HG02759 (cell line): ENCODE results near the gene CCDC159.
"Not testable (repeated sequence)": the region's sequence is repeated elsewhere in the genome, so short reads cannot be mapped to it uniquely, and the experiment has no call there.

ENCODE experiments used
- ATAC-seq: cut with Tn5 transposase; IDR thresholded peaks from one replicate; pipeline ENCODE4 v1.9.1; 2021; ENCODE audit warnings: mild to moderate bottlenecking, moderate library complexity; ENCODE audit not compliant: unreplicated experiment

Gene CCDC159

DNA sequence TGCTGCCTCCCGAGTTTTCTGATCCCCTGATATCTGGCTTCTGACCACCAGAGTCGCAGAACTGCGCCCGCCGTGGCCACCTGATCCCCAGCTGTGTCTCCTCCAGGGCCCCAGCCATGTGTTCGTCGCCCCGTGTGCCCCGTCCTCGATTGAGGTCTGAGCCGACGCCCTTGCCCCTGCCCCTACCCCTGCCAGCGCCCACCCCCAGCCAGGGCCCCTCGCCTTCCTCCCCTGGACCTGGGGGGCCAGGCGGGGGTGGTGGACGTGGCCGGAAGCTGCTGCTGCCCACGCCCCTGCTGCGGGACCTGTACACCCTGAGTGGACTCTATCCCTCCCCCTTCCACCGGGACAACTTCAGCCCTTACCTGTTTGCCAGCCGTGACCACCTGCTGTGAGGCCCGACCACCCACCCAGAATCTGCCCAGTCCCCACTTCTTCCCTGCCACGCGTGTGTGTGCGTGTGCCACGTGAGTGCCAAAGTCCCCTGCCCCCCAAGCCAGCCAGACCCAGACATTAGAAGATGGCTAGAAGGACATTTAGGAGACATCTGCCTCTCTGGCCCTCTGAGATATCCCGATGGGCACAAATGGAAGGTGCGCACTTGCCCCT is 18.1 kb downstream of the CCDC159 start:
- ATAC-seq: no peak

DNA sequence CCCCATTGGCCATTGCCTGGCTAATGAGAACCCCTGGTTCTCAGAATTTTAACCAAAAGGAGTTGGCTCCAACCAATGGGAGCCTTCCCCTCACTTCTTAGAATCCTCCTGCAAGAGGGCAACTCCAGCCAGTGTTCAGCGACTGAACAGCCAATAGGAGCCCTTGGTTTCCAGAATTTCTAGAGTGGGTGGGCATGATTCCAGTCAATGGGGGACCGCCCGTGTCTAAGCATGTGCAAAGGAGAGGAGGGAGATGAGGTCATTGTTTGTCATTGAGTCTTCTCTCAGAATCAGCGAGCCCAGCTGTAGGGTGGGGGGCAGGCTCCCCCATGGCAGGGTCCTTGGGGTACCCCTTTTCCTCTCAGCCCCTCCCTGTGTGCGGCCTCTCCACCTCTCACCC is 18.6 kb downstream of the CCDC159 start:
- ATAC-seq: no peak

DNA sequence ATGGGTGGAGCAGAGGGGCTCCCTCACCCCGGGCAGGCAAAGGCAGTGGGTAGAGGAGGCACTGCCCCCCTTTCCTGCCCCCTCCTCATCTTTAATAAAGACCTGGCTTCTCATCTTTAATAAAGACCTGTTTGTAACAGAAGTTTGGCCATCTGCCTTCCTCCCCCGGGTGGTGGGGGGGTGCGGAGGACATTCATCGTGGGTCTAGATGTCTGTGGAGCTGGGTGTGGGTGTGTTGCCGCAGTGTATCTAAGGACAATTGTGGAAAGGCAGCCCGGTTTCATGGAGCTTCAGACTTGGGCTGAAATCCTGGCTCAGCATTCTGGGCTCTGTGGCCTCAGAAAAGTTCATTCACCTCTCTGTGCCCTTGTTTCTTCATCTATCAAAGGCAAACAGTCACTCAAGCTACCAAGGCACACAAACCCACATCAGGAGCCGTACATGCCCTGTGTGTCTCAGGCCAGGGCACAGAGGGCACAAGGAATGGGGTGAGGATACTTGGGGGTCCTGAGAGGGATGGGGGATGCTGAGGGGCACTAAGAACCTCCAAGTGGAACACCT is 19.3 kb downstream of the CCDC159 start:
- no peak for ATAC-seq

DNA sequence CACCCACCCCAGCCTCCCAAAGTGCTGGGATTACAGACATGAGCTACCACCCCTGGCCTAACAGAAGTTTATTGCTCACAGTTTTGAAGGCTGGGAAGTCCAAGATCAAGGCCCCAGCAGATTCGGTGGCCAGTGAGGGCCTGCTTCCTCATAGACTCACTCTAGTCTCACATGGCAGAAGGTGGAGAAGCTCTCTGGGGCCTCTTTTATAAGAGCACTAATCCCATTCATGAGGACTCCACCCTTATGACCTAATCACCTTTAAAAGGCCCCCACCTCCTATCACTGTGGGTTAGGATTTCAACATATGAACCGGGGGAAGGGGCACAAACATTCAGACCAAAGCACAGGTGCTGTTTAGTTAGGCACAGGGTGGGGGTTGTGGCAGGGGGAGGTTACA is 21.2 kb downstream of the CCDC159 start:
- ATAC-seq: no peak

DNA sequence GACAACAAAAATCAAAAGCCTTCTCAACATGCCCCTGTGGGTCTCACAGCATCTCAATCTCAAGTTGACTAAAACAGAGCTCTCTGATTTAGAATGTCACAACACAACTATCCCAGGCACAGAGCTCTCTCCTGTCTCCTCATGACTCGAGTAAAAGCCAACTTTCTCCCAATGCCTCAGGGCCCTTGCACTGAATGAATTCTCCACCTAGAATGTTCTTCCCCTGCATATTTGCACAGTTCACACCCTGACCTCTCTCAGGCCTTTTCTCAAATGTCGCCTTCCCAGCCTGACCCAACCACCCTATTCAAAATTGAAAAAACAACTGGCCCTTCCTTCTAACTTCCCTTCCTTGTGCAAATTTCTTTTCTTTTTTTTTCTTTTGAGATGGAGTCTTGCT is 24.4 kb downstream of the CCDC159 start:
- ATAC-seq: no peak

DNA sequence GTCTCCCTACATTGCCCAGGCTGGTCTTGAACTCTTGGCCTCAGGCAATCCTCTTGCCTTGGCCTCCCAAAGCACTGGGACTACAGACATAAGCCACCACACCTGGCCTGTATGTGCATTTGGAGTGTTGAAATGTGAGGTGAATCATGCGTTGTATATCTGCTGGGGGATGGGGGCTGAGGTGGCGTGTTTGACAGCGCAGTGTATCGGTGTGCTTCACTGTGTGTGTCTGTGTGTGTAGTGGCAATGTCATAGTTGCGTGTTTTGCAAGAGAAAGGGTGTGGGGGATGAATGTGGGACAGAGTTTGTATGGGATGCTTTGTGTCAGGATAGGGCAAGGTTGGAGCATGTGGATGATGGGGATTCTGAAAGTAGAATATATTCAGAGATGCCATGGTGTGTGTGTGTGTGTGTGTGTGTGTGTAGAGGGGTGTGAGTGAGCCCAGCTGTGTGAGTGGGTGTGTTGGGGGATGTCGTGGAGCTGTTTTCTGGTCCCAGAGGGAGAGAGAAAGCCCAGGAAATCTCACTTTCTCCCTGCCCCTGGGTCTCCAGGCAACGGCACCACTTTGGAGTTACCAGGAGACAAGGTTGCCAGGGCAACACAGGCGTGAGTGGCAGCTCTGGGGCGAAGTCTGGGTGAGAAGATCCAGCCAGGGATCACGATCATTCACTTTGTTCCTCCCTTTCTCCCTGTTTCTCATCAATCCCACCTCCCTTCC is 27.0 kb downstream of the CCDC159 start:
- ATAC-seq: no peak

DNA sequence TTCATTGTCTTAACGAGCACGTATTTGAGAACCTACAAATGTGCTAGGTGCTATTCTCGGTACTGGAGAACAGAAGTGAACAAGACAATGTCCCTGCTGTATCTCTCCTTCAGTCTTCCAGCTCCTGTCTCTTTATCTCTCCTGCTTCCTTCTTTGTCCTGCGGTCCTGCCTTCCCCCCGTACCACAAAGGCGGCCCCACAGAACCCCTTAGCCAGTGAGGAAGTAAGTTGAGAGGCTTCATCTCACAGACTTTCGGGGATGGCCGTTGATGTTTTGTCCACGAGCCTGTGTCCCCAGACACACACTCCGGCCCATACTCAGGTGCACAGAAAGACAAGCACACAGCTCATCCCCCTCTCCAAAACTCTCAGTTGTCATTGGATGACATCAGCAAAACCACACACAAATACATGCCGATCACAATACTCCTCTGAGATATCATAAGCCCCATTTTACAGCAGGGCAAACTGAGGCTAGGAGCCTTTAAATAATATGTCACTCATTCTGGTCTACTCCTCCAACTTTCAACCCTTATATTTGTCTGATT is 27.6 kb downstream of the CCDC159 start:
- ATAC-seq: no peak

DNA sequence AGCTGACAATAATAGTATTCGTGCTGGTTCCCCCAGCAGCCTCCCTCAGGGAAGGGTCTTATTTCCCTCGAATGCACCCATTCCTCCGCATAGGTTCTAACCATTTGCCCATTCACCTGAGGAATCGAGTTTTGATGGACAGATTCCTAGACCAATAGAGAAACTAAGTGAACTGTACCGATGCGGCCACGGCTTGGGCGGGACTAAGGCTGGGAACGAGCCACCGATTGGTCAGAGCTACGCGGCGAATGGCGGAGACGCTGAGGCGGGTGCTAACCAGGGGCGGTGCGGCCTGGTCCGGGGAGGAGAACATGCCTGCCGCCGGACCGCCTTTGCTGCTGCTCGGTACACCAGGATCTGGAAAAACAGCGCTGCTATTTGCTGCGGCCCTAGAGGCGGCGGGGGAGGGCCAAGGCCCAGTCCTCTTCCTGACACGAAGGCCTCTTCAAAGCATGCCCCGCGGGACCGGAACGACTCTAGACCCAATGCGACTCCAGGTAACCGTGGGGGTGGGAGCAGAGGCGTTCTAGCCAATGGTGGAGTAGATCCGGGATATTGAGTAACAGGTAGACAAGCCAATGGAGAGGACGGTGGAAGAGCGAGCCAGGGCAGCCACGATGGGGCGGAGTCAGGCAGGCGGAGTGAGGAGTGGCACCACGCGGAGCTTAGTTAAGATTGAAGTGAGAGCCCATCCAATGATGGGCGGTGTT is 28.3 kb downstream of the CCDC159 start, which contains the start of gene SWSAP1:
Gene SWSAP1, plus strand, starts transcription at position 234 of the 710 bp plus-strand sequence. Its CDS starts 15 bp downstream, at position 249.
- peak; percentile 91 for ATAC-seq

DNA sequence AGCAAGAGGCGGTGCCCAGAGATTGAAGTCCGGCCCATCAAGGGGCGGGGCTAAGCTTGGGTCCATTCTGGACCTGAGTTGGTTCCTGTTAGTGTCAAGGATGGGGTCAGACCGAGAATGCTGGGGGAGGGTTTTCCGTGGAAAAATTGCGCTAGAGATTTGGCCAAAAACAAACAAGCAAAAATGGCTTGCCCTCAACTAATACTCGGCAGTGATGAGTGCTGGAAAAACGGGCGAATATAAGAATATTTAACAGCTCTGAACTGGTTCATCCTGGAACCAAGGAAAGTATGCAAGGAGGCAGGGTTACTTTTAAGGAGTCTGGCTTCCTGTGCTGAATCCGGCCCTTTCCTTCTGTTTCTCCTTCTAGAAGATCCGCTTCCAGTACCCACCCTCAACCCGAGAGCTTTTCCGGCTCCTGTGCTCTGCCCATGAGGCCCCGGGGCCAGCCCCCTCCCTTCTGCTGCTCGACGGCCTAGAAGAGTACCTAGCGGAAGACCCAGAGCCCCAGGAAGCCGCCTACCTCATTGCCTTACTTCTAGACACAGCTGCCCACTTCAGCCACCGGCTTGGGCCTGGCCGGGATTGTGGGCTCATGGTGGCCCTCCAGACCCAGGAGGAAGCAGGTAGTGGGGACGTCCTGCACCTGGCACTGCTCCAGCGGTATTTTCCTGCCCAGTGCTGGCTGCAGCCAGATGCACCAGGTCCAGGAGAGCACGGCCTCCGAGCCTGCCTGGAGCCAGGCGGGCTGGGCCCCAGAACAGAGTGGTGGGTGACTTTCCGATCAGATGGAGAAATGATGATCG is 29.0 kb downstream of the CCDC159 start:
- ATAC-seq: peak; percentile 23

DNA sequence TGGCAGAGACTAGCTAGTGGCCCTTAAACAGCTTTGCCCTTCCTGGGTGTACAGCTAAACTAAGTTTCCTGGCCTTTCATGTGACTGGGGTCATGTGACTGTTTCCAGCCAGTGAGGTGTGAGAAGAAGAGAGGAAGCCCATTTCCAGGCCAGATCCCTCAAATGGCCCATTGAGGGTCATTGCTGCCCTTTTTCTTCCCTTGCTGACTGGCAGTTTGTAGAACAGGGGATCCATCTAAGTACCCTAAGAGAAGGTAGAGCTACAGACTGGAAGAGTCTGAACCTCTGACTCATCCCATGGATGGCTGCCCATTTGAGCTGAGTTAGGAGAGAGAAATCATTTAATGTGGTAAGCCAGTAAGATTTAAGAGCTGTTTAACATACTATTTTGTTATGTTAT is 30.9 kb downstream of the CCDC159 start:
- no peak for ATAC-seq

DNA sequence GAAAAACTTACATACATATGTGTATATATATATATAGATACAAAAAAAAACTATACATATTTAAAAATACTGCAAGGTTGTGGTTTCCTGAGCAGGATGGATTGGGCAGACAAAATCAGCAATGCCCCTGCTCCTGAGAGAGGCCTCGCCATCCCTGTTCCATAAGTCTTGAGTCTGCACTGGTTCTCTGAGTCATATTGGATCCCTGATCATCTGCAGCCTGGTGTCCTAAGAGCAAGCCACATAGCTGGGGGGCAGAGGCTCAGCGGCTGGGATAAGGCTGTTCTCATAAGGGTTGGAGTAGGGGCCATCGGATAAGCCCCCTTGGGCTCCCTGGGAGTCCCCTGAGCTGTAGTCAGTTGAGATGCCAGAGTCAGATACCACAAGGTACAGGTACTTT is 31.4 kb downstream of the CCDC159 start:
- no peak for ATAC-seq

DNA sequence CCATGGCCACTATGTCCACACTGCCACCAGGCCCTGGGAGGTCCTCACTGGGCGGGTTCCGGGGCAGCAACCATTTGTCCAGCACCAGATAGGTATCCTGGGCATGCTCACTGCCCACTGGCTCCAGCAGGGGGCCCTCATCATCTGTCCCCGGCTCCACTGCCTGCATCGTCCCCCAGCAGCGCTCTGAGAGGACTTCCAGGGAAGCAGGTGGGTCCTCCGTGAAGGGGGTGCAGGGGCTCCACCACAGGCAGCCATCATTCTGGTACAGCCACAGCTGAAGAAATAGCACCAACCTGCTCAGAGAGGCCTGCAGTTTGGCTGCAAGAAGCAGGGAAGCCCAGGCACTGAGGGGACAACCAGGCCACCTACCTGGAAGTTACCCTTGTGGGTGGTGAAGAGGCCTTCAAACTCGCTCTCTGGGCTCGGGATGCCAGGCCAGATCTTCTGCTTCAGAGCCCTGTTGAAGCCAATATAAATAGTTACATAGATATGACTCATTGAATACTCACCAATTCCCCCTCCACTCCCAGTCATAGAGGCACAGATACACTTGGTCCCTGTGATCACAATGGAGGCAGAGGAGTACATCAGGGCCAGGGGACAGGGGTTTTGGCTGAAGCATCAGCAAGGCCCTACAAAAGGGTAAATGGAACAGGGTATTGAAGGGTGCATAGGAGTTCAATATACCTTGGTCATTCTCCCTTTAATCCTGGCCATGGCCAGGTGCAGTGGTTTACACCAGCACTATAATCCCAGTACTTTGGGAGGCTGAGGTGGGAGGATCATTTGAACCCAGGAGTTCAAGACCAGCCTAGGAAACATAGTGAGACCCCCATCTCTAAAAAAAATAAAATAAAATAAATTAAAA is 32.2 kb downstream of the CCDC159 start:
- no peak for ATAC-seq

DNA sequence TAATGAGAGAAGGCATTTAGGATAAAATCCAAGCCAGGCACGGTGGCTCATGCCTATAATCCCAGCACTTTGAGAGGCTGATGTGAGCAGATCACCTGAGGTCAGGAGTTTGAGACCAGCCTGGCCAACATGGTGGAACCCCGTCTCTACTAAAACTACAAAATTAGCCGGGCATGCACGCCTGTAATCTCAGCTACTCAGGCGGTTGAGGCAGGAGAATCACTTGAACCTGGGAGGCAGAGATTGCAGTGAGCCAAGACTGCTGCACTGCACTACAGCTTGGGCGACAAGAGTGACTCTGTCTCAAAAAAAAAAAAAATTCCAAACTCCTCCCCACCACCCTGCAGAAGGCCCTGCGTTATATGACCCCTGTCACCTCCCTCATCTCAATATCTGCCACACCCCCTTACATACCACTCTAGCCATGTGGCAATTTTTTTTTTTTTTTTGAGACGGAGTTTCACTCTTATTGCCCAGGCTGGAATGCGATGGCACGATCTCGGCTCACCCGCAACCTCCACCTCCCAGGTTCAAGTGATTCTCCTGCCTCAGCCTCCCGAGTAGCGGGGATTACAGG is 33.0 kb downstream of the CCDC159 start:
- ATAC-seq: not testable (repeated sequence)

DNA sequence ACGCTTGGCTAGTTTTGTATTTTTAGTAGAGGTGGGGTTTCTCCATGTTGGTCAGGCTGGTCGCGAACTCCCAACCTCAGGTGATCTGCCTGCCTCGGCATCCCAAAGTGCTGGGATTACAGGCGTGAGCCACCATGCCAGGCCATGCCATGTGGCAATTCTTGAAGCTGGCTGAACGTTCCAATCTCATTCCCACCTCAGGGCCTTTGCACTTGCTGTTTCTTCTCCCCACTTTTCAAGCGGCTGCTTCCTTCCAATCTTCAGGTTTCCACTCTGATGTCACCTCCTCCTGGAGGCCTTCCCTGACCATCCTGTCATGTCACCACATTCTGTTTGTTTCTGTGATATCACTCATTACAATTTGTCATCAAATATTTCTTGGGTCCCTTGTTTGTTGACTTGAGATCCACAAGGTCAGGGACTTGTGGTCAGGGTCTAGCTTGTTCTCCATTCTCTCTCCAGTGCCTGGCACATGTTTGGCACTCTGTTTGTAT is 33.6 kb downstream of the CCDC159 start:
- ATAC-seq: no peak

DNA sequence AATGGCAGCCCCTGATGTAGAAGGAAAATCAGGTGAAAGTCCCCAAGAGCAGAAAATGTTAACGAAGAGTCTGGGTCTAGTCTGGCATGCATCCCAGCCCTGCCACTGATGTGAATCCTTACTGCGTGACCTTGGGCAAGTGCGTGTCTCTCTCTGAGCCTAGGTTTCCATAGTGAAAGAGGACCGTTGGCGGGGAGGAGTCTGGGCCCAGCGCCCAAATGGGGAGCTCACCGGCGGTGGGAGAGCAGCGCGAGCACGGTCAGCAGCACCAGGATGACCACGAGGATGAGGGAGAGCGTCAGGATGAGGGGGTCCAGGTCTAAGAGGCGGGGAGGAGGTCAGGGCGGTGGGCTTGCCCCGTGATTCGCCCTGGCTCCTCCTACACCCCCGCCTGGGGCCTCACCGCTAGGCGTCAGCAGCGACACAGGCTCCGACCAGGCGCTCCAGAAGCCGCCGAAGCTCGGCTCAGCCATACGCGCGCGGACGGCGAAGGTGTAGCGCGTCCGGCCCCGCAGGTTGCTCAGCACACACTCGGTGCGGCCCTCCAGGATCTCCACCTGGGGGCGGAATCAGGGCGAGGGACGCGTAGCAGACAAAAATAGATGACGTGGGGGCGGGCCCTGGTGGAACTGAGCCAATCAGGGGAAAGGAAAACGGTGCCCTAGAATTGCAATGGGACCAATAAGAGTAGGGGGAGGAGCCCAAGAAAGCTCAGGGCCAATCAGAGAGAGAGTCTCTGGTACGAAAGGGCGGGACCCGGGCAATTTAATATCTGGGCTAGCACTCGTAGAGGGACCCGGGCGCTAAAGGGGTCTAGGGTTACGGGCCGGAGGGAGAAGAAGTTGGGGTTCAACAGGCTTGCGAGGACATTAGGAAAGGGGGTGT is 34.6 kb downstream of the CCDC159 start:
- peak; percentile 76 for ATAC-seq

DNA sequence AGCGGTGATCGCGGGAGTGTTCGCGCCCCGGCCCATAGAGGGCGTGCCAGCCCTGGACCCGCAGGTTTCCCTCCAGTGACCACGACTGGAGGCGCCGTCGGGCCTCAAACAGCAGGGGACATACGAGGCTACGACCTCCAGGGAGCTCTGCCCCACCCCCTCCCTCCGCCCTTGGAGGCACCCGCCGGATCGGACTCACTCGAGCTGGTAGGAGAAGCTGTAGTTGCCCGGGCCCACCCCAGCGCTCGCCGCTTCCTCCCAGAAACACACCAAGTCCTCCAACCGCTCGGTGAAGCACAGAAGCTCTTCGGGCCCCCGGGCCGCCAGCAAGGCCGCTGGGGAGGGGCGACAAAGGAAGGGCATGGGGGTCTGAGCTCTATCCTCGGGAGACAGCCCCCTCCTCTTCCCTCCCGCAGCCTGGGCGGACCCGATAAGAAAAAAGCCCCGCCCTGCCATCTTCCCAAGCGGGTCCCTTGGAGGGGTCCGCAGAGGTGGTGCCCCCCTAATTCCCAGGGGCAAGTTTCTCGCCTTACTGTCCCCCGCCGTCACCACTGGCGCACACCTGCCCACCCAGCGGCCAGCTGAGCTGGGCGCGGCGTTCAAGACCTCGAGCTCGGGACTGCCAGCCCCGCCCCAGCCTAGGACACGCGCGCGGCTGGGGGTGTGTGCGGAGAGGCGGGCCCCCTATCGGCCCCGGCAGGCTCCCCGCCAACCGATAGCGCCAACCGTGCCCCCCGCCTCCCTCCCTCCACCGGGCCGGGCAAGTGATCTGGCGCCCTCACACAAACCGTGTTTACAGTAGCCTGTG is 36.8 kb downstream of the CCDC159 start:
- no peak for ATAC-seq

DNA sequence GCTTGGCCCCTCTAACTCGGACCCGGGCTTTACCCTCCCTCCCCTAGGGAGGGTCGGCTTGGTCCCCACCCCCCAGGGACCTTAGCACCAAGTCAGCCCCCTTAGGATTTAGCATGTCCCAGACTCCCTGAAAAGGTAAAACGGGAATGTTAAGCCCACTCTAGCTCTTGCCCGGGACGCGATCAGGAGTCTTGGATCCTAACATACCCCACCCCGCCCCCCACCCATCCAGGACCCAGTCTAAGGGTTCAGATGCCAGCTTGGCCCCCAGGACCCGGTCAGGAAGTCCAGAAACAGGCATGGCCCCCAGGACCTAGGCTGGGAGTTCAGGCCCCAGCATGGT is 37.4 kb downstream of the CCDC159 start:
- ATAC-seq: no peak

DNA sequence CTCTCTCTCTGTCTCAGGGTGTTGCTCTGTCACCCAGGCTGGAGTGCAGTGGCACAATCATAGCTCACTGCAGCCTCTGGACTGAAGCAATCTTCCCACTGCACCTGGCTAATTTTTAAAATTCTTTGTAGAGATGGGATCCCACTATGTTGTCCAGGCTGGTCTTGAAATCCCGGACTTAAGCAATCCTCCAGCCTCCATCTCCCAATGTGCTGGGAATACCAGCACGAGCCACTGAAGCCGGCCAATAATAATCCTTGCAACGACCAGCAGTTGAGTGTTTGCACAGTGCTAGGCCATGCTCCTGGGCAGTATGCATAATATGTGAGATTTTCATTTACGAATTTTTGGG is 38.4 kb downstream of the CCDC159 start:
- ATAC-seq: no peak
